Loucy (cell line): ENCODE results near the gene BMS1.

Experiments
- EZH2phosphoT487 ChIP-seq: fragments of 200-600 bp; IDR thresholded peaks from 2 replicates; pipeline ENCODE4 v1.6.1; 2018; ENCODE audit warnings: antibody characterized with exemption, mild to moderate bottlenecking, moderate library complexity, borderline replicate concordance
- TF ChIP-seq, protein P1 (sequence below): fragments of 200-600 bp; sonication (generic); conservative IDR thresholded peaks from 2 replicates; pipeline ENCODE4 v1.5.1; 2014; ENCODE audit warnings: mild to moderate bottlenecking, antibody characterized with exemption, low read length

DNA sequence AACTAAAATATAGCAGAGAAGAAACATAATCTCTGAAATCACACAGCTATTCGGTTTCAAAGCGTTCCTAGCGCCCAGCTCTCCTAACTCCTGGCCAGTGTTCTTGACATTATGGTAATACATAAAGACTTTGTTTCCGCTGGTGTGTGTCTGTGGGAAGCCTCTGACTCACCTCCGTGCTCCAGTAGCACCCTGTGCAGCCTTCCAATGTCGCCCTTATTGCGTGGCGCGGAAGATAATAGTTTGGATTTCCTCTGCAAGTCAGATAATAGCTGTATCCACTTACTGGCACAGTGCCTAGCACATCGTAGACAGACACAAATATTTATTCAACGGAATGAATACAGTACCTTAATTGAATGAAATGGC lies 570 bp downstream of the BMS1 start:
- TF ChIP-seq, protein P1, sequence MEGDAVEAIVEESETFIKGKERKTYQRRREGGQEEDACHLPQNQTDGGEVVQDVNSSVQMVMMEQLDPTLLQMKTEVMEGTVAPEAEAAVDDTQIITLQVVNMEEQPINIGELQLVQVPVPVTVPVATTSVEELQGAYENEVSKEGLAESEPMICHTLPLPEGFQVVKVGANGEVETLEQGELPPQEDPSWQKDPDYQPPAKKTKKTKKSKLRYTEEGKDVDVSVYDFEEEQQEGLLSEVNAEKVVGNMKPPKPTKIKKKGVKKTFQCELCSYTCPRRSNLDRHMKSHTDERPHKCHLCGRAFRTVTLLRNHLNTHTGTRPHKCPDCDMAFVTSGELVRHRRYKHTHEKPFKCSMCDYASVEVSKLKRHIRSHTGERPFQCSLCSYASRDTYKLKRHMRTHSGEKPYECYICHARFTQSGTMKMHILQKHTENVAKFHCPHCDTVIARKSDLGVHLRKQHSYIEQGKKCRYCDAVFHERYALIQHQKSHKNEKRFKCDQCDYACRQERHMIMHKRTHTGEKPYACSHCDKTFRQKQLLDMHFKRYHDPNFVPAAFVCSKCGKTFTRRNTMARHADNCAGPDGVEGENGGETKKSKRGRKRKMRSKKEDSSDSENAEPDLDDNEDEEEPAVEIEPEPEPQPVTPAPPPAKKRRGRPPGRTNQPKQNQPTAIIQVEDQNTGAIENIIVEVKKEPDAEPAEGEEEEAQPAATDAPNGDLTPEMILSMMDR: no peak
- TF ChIP-seq EZH2phosphoT487: no peak
